Left renal cortex interstitium (tissue), 4 donors: ENCODE data around the gene SGCG. TPM values are rescaled to one million over a fixed set of nuclear protein-coding genes. Genes with fewer than 3 reads are reported as not detected.
"Not testable (repeated sequence)": the region's sequence is repeated elsewhere in the genome, so short reads cannot be mapped to it uniquely, and the experiment has no call there.

Source experiments
- DNase-seq, 4 donors: peaks; one replicate each; pipeline ENCODE4 v3.0.0-alpha.2; 2013; ENCODE audit warnings: low read depth in 4 of 4, low spot score in 2 of 4, missing footprints in 1 of 4
- polyA plus RNA-seq, 4 donors: library from polyadenylated mRNA; unstranded; fragments of 120-200 nt; gene quantifications; one replicate each; pipeline ENCODE4 v1.2.1, GENCODE V29; 2013; ENCODE audit not compliant: insufficient read length in 4 of 4

The SGCG gene, protein sequence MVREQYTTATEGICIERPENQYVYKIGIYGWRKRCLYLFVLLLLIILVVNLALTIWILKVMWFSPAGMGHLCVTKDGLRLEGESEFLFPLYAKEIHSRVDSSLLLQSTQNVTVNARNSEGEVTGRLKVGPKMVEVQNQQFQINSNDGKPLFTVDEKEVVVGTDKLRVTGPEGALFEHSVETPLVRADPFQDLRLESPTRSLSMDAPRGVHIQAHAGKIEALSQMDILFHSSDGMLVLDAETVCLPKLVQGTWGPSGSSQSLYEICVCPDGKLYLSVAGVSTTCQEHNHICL
- 1 to 10 TPM; 3.6 to 6.7 (median 5.3) TPM for polyA plus RNA-seq

DNA sequence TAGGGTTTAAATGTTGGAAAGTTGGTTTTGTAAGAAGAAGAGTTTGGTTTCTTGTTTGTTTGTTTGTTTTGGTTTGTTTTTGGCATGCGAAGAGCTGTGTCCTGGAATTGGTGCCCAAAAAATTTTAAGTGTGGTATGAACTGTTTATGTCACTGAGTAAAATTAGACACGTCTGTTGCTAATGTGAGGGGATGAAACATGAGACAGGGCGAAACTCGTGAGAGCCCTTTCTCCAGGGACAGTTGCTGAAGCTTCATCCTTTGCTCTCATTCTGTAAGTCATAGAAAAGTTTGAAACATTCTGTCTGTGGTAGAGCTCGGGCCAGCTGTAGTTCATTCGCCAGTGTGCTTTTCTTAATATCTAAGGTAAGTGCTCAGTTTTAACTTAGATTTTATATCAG, at the start of gene SGCG:
Gene SGCG, plus strand, starts transcription at position 269 of the 400 bp plus-strand sequence. CDS start 22,716 bp downstream, outside the sequence.
- no peak for DNase-seq

DNA sequence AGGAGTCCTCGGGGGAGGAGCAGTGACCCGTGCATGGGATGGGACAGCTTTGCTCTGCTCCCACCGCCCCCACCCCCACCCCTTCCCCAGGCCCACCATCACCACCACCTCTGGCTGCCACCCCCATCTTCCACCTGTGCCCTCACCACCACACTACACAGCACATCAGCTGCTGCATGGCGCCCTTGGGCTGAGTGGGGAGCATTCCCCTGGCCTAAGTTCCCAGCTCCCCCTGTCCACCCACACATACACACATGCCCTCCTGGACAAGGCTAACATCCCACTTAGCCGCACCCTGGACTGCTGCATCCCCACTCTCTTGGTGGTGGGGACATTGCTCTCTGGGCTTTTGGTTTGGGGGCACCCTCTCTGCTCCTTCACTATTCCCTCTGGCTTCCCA, 46.2 kb upstream of the SGCG start:
- DNase-seq, result no peak

DNA sequence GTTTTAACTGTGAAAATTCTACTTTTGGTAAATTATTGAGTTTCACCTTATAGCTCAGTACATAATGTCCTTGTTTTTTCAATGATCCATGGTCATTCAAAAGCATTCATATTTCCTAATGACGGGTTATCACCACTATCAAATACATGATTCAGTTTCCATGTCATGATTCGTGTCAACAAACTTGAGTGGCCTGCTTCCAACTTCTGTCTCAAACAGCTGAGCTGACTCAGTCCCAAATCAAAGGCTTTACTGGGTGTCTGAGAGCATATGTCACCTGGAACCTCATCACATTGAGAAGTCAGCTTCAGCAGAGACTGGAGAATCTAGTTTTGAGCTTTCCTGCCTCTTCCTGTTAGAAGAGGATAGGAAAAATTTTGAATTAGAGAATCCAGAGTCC, 40.3 kb upstream of the SGCG start:
- DNase-seq, result no peak

DNA sequence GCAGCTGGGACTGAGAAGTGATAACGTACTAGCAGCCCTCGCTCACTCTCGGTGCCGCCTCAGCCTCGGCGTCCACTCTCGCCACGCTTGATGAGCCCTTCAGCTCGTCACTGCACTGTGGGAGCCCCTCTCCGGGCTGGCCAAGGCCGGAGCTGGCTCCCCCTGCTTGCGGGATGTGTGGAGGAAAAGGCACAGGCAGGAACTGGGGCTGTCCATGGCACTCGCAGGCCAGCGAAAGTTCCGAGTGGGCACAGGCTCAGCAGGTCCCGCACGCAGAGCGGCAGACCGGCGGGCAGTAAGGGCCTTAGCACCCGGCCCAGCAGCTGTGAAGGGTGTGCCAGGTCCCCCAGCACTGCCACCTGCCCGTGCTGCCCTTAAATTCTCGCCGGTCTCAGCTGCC, 38.8 kb upstream of the SGCG start:
- DNase-seq, result no peak

DNA sequence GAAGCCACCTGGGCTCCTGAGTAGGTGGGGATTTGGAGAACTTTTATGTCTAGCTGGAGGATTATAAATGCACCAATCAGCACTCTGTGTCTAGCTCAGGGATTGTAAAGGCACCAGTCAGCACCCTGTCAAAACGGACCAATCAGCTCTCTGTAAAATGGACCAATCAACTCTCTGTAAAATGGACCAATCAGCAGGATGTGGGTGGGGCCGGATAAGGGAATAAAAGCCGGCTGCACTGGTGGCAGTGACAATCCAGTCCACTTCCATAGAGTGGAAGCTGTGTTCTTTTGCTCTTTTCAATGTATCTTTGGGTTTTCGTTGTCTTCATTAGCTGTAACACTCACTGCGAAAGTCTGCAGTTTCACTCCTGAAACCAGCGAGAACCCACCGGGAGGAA, 38.2 kb upstream of the SGCG start:
- DNase-seq, result not testable (repeated sequence)

DNA sequence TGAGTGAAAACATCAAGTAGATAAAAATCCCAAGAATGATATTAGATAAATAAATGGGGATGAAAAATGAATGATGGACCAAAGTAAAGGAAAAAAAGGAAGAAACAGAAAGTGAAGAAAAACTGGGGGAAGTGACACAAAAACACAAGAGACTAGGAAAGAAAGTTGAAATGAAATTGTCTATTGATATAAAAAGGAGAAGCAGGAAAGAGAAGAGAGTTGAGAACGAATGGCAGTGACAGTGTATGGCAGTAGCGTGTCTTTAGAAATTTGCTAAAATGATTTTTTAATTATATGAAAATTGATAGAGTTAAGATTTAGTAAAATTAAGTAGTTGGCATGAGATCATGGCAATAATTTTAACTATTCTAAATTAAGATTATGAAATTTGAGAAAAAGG, 36.3 kb upstream of the SGCG start:
- DNase-seq, result no peak

DNA sequence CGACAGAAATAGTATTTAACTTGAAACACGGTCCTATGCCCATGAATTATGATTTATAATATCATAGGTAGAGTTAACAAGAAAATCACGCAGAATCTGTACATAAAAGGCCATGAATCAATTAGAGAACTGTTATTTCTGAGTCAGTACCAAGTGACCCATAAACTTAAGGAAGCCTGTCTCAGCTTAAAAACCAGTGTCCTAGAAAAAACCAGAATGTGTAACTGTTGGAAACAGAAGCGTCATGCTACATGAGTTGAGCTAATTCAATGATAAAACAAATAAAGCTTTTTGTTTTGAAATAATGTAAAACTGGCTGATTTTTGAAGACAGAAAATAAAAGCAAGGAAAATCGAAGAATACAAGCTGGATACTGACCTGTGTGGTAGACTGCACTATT, 34.8 kb upstream of the SGCG start:
- no peak for DNase-seq

DNA sequence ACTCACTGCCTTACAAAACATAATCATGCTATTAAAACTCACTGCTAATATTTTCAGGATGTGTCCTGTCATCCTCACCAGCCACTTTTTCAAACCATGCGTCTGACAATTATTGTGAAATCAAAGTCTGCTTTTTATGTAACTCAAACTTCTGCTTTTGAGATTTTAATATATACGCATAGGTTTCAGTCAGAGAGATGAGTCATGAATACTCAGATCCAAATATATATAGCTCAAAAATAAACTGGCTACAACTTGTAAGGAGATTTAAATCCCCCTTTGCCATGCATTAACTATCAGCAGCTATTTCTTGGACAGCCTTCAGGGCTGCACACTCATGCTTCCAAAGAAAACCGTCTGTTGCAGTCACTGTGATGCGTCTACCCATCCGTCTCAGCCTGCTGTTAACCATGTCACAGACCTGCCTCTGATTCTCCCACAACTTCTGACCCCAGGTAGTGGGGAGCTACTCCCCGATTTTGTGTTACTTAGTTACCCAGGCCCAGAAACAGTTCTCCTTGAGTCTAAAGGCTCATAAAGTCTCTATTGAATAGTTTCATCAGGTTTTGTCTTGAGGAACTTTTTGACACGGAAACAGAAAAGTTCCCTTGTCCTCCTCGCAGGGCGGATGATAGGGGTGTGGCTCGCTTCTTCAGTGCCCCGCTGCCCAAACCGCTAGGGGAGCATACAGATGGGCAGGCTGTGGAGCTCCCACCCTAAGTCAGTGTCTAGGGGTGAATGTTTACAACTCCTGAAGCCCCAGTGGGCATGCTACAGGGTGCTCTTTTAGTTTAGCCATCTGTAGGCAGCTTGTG, 33.8 kb upstream of the SGCG start:
- no peak for DNase-seq

DNA sequence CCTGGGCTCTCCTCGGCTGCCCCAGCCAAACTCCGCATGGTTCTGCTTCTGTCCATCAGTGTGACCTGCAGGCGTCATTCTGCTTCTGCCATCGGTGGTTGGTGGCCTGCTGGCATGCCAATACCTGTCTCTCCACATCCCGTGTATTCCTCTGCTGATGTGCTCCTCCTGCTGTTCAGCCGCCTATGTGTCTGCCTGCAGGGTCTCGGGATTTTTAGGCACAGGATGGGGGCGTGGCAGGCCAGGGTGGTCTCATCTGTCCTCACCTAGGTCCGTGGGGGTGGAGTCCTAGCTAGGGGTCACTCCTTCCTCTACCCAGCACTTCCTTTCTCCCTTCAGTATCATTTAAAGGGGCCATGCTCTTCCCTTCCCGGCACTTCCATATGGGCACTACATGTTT, 33.0 kb upstream of the SGCG start:
- DNase-seq, result no peak

DNA sequence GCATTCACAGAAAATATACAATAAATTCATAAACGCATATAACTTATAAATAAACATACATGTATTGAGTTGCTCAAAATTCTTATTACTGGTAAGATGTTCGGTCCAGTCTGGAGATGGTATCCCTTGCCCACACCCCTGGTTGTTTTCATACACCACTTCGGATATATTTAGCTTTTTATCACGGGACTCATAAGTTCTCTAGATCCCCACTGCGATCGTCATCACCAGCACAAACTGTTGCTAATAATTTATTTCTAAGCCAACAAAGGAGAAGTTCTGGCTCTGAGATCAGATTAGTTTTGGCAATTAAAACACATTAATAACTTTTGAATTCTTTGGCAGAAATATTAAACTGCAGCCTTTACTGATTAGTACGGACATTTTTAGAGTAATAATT, 23.0 kb upstream of the SGCG start:
- DNase-seq, result no peak

DNA sequence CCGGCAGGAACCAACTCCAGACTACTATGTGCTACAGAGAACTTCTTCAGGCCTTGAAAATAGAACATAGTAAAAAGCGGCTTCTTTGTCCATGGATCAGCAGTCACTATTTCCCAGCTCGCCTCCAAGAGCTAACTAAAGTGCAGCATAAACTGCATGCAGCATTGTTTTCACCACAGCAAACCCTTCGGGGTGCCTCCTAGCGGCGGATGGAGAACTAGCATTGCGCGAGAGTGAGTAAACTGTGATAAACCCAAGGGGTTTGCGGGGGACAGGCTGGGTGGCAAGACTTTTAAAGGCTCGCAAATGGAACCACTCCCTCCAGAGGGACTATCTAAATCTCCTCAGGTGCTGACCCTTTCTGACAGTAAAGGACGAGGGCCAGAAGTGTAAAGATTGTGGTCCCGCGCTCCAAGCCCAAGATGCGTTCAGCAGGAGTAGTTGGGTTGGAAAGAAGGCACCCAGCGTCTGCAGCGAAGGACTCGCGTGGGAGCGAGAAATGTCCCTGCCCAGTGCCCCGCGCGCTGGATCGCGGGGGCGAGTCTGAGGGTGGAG, 21.5 kb upstream of the SGCG start:
- peak; percentile 24 to 45 (median 32) for DNase-seq

DNA sequence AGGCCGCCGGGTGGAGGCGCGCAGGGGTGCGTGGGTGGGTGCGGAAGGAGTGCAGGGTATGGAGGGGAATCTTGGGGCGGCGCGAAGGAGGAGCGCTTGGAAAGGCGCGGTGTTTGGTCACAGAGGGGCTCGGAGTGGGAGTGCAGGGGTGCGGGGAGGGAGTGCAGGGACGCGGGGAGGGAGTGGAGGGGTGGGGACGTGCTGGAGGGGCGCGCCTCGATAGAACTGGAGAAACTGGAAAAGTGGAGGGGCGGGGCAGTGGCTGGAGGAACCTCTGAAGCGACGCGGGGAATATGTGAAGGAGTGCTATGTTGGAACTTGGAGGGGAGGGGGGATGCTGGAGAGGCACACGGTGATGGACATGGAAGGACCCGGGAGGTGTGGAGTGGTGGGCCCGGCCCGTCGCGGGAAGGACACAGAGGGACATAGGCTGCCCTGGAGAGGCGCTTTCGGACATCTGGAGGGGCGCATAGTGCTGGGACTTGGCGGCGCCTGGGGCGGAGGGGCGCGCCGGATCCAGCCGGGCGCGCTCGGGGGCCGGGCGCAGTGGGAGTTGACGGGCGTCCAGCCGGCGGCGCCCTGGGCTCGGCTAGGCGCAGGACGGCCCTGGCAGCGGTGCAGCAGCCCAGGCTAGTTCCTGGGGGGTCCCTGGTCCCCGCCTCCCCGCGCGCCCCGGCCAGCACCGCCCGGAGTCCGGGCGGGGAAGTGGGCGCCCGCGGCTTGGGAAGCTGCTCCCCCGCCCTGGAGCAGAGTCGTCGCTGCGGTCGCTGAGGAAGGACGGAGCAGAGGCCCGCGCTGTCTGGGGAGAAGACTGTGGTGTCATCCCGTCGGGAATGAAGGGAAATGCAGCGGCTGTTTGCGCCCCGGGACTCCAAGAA, 20.8 kb upstream of the SGCG start:
- peak; percentile 25 to 41 (median 33) for DNase-seq

DNA sequence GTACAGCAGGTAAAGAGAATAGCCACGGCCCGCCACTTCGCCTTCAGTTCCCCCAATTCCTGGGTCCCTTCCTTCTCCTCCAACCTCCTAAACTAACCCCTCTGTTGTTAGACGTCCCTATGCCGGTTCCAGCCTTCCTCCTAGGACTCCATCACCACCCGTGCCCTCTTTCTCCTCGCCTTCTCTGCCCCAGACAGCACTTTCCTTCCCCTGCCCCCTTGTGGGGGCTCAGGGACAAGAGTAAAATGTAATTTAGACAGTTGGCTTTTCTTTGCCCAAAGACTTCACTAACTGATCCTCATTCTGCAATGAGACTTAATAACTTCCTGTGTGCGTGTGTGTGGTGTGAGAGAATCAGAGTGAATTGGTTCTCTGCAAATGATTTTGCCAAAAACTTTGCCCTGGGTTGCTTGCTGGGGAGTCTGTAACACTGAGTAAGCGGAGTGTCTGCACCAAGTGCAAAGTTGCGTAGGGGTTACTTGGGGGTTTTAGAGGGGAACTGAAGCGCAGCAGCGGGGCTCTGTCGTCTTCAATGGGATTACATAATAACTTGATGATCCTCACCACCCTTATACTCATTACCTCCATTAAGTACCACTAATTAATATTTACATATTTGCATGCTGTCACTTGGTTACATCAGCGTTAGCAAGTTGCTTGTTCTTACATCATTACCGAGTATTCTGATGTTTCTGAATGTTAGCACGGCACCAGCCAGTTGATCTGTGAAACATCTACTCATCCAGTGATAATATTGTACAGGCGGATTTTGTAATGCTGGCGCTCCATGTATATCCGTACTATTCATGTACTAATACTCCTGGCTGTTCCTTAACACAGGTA, 19.9 kb upstream of the SGCG start:
- DNase-seq, result peak in 2 of 4 donors; percentile 3 to 25

DNA sequence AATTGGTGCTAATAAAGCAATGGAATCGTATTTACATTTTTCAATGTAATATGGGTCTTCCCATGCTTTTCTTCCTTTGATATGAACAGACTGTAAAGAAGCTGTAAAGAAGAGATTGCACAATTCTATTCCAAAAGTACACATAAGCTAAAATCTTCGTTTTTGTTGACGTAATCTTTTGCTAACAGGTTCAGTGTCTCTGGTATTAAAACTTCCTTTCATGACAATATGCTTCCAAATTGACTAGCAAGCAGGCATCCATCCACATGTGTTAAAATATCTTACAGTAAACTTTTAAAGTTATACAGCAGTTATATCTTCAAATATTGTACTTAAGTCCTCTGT, 19.3 kb upstream of the SGCG start:
- DNase-seq, result no peak

DNA sequence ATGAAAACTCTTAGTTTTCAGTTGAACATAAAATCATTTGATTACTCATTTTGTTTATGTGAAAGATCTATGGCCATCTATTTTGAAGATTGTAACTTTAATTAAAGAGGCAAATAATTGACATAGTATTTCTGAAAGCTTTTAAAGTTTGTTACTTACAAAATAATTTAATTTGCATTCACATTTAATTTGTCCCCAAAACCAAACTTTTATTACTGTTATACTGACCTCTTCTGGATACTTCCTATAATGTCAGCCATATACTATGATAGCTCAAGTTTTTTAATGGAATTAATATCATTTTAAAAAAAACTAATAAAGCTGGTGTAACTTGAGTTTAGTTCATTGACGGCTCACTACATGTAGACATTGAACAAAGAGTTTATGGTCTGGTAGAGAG, 4.9 kb upstream of the SGCG start:
- no peak for DNase-seq

DNA sequence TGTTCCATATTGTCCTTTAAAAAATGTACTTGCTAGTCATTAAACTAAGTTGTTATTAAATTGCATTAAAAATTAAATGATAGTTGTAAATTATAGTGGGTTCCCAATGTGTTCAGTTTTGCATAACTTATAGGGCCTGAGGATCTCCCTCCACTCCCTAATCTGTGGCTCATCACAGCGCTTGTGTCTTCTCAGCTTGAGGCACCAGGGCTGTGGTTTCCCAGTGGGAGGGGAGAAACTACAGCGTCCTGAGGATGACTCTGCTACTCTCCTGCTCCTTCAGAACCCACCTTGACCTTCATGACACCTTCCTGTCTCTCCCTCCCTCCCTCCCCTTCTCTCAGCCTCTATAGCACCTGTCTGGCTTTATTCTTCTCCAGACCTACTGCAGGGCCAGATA, 1.4 kb downstream of the SGCG start:
- DNase-seq, result no peak

DNA sequence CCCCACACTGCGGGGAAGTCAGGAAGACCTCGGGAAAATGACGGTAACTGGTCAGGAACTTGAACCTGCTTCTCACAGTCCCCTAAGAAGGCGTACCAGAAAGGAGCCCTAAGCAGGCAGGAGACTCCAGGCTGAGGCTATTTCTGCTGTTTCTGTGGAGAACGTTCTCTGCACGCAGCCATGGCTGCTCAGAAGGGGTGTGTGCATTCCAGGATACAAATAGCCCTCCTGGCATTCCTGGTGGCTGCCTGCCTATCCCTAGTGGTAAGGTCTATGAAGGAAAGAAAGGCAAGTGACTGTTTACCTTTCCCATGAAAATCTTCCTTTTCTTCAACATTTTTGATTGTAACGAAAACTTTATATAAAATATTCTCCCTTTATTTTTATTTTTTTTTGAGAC, 2.5 kb downstream of the SGCG start:
- DNase-seq, result no peak

DNA sequence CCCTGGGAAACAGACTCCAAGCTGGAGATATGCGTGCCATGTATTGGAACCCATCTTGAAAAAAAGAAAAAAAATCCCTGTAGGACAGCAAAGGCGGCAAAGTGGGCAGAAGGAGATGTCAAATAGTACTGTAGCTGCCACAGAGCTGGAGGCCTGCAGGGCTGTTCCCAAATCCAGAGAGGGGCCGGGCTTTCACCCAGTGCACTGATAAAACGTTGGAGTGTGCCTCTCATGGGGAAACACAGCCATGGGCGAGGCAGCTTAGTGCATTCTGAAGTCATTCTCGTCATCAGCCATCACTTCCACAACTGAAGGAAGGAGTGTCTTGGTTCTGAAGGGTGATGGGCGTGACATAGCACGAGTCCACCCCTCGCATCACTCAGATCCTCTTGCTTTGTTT, 4.8 kb downstream of the SGCG start:
- no peak for DNase-seq

DNA sequence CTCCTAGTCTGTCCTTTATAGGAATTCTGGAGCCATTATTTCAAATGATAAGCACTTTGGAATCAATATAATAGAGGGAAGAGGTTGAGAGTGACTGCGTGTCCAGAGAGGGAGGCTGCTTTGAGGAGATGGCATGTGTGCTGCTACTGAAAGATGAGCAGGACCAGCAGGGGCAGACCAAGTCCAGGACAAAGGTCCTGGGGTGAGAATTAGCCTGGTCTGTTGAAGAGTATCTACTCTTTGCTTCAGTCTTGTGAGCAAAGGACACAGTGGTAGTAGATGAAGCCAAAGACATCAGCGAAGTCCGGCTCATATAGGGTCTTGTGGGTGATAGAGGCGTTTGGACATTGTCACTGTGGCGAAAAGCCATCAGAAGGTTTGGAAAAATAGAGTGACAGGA, 21.1 kb downstream of the SGCG start:
- DNase-seq, result no peak

DNA sequence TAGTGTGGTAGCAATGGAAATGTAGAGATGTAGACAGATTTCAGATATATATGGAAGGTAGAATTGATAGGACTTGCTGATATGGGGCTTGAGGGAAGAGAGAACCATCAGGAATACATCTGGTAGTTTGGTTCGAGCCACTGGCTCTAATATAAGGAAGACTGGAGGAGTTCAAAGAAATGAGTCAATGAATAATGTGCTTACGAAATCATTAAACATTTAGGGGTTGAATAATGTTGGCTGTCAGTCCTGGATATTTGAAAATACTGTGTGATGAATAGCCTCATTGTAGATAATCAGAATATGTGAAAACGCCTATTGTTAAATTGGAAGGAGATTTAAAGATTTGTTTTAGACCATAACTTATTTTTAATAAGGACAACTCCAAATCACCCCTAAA, 21.6 kb downstream of the SGCG start:
- DNase-seq, result no peak
